Measurements from ENCODE around the gene FGF11.

GRCh38 chr17:7396147-7396546, 43.2 kb upstream of the FGF11 start:
- TF ChIP-seq CTCF (IDR thresholded peaks at IDR 0.05 in 8 of 11, conservative IDR thresholded peaks at IDR 0.05 in 3 of 11) (no peak), POLR2A (IDR thresholded peaks at IDR 0.05) (no peak), POLR2AphosphoS5 (IDR thresholded peaks at IDR 0.05) (no peak)

Measured in spleen (tissue), 7 donors.